GM15510 (cell line): Measurements from ENCODE around the gene GMPPA.
A peak's percentile ranks its signal among the peaks of the same experiment; 100 is the strongest.

ENCODE experiments used
- POLR2A ChIP-seq: IDR thresholded peaks from 3 replicates; pipeline ENCODE4 v1.6.1; 2011; ENCODE audit warnings: borderline replicate concordance; ENCODE audit not compliant: insufficient read length; ENCODE audit errors: extremely low read depth

GMPPA gene

DNA sequence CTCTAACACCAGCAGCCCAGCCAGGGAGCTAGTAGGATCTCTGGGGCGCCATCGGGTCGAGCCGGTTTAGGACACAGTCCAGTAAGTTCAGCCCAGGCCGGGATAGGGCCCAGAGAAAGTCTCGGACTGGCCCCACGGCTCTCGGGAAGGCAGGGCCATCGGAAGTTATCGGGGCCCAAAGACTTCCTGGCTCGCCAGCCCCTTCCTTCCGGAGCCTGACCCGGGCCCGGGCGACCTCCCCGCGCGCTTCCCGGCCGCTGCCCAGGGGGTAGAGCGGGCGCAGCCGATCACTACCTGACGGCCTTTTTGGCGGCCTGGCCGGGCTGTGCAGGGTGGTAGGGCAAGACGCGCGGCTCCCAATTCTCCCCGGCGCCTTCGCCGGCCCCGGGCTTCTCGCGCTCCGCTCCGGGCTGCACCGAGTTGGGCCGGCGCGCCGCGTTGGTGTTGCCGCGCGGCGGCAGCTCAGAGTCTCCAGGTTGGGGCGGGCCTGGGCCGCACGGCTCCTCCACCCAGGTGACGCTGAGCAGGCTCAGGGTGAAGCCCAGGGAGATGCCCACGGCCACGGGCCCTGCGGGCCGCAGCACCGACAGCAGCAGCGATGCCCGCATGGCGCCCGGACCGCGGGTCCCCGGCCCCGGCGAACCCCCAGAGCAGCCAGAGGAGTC is 44.4 kb downstream of the GMPPA start:
- TF ChIP-seq POLR2A: no peak

DNA sequence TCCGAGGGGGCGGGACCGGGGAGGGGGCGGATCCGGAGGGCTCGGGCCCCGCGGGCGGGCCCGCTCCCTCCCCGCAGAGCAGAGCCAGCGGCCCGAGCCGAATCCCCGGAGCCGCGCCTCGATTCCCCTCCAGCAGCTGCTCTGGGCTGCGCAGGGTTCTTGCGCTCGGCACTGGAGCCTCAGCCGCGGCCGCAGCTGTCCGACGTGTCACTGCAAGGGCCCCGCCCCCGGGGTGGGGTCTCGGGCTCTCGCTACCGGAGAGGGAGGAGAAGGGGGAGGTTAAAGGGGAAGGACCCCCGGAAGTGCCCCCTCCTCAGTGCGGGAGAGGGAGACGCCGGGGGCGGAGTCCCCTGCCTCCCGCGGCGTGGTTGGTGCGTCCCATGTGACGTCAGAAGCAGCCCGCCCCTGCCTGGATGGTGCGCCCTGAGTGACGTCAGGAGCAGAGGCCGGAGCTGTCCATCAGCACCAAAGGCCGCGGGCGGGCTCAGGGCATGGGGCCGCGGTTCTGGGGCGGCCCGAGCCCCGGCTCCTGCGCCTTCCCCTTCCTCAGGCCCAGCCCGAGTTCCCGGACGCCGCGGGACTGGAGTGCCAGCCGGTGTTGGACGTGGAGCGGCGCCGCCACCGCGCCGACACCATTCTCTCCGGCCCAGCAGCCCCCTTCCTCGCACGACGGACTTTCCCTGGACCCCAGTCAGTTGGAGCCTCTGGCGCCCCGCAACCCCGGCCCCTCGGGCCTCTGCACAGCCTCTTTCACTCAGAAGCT is 45.1 kb downstream of the GMPPA start, which contains the start of the genes CHPF and TMEM198:
Gene CHPF, minus strand, starts transcription at position 214 of the 763 bp plus-strand sequence. CDS start 271 bp downstream, outside the sequence.
Gene TMEM198, plus strand, starts transcription at position 433 of the 763 bp plus-strand sequence. CDS start 700 bp downstream, outside the sequence.
- peak; percentile 59 for TF ChIP-seq POLR2A

DNA sequence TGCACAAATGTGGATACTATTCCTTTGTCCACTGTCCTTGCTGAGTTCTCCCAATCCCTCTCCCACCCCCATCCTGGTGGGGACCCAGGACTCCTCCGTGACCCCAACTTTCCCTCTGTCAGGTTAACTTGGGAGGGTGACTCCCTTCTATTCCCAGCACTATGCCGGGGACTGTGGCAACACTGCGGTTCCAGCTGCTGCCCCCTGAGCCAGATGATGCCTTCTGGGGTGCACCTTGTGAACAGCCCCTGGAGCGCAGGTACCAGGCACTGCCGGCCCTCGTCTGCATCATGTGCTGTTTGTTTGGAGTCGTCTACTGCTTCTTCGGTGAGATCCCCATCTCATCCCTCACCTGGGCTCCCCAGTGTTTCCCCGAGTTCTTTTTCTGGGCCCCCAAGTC is 45.9 kb downstream of the GMPPA start:
- TF ChIP-seq POLR2A: no peak

DNA sequence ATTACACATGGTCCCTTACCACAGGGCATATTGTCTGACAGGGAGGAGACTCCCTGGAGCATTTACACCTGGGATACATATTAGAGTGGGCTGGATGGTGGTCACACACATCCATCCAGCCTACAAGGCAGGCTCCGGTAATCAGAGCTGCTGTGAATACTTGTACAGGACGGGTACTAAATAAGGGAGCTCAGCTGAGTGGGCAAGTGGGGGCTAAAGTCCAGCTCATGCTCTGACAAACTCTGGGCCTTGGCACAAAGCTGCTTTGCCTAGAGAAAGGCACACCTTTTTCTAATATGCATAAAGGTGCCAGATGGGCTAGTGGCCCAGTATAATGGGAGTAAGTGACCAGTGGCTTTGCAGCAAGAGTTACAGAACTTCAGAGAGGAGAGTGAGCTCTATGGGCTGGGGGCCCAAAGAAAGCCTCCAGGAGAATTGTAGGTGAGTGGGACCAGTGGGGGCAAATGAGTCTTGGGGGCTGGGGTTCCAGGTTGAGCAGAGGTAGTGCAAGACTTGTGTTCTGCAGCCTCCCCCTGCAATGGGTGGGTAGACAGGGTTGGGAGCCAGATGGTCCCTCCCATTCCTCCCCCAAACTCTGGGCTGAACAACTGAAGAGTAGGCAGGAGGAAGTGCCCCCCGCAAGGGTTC is 46.7 kb downstream of the GMPPA start:
- TF ChIP-seq POLR2A: no peak

DNA sequence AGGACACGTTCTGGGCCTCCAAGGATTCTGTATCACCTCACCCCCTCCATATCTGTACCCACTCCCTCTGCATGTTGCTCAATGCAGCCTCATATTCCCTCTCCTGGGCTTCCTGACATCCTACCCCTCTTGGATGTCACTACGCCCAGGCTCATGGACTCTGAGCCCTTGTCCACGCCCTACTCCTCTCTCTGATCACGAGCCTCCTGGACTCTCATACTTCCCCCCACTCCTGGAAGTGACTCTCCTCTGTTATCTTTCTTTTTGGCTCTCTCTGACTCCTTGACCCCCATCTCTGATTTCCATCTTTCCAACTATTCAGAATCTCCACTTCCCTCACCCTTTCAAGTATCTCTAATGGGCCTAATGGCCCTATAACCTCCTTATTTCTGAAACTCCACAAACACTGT is 47.3 kb downstream of the GMPPA start:
- TF ChIP-seq POLR2A: no peak

DNA sequence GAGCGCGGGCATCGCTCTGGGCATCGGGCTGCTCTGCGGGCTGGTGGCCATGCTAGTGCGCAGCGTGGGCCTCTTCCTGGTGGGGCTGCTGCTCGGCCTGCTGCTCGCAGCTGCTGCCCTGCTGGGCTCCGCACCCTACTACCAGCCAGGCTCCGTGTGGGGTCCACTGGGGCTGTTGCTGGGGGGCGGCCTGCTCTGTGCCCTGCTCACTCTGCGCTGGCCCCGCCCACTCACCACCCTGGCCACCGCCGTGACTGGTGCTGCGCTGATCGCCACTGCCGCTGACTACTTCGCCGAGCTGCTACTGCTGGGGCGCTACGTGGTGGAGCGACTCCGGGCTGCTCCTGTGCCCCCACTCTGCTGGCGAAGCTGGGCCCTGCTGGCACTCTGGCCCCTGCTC is 48.9 kb downstream of the GMPPA start:
- no peak for TF ChIP-seq POLR2A

DNA sequence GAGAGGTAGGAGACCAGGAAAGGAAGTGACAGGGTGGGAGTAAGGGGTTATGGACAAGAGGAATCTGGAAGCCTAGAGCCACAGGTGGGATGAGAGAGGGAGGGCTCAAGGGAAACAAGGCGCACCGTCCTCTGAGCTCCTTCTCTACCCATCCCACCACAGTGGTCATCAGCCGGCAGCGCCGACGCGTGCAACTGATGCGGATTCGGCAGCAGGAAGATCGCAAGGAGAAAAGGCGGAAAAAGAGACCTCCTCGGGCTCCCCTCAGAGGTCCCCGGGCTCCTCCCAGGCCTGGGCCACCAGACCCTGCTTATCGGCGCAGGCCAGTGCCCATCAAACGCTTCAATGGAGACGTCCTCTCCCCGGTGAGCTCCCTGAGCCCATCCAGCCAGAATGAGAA is 50.3 kb downstream of the GMPPA start:
- no peak for TF ChIP-seq POLR2A

DNA sequence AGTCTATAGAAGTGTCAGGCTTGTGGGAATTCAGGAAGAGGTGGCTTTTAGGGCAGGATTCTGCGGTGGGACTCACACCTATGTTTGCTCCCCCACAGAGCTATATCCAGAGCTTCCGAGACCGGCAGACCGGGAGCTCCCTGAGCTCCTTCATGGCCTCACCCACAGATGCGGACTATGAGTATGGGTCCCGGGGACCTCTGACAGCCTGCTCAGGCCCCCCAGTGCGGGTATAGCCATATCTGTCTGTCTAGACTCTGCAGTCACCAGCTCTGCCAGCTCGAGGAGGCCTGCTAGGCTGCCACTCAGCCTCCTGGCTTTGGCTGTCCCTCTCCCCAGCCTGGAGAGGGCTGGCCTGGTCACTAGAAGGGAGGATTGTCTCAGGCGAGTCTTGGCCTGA is 50.9 kb downstream of the GMPPA start:
- TF ChIP-seq POLR2A: no peak

DNA sequence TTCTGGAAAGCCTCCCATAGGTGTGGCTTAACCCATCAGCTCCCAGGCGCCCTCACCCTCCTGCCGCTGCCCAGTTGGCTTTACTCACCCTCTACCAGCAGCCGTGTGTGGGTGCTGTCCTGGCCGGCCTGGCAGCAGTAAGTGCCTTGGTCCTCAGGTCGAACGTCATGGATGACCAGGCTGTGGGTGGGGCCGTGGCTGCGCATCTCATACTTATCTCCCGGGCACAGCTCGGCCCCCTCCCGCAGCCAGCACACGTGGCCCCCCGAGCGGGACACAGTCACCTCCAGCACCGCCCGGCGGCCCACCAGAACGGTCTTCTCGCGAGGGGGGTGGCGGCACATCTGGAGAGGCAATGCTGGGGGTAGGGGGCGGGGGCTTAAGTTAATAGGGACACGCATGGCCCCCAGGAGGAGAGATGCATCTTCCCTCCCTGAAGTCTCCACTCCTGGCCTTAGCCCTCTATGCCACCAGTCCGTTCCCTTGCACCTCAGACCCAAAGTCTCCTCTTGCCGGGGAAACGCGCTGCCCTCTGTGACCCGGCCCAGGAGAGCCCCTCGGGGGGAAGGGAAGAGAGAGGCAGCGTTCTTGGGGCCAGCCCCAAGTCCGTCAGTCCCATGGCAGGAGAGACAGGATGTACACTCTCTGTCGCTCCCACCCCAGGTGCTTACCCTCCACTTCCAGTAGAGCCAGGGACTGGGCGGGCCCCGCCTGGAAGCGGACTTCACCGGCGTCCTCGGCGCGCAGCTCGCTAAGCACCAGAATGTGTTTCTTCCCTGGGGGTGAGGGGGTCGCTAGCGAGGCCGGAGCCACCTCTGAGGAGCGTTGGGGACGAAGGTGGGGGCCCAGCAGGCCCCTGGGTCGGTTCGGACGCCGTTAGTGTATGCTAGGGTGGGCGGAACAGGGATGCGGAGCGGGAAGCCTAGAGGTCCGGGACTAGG is 53.0 kb downstream of the GMPPA start:
- no peak for TF ChIP-seq POLR2A

DNA sequence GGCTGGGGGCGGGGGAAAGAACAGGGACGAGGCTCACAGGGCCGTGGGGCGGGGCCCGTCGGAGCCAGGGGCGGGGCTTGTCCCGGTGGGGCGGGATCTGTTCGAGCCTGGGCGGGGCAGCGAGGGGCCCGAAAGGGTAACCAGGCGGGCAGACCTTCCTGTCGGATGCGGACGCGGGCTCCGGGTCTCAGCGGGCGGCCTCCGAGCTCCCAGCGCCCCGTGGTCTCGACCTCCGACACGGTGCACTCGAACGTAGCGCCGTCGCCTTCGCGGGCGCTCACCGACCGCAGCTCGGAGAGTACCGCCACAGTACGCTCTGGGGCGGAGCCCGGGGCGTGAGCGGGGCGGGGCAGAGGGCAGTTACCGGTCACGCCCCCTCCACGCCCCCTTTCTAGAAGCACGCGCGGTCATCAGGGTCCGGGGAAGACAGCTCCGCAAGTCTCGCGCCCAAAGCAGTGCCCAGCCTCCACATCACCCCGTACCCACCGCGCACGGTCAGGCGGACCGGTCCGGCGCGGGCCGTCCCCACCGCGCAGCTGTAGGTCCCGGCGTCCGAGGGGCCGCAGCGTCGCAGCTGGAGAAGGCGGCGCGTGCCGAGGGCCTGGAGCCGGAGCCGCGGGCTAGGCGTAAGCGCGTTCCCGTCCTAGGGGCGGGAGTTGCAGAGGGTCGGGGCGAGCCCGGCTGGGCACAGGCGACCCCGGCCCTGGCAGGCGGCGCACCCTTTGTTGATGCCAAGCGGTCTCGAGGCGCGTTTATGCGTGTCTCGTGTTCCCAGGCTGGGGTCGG is 53.9 kb downstream of the GMPPA start:
- no peak for TF ChIP-seq POLR2A

DNA sequence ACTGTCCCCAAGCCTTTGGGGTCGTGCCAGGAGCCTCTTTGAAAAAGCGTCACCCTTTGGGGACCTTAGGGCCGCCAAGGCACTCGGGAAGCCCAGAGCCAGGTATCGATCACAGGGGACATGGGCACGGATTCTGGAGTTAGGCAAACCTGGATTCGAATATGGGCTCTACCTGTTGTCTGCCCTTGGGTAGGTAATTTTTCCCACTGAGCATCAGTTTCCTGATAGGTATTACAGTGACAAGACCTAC is 54.4 kb downstream of the GMPPA start:
- no peak for TF ChIP-seq POLR2A

DNA sequence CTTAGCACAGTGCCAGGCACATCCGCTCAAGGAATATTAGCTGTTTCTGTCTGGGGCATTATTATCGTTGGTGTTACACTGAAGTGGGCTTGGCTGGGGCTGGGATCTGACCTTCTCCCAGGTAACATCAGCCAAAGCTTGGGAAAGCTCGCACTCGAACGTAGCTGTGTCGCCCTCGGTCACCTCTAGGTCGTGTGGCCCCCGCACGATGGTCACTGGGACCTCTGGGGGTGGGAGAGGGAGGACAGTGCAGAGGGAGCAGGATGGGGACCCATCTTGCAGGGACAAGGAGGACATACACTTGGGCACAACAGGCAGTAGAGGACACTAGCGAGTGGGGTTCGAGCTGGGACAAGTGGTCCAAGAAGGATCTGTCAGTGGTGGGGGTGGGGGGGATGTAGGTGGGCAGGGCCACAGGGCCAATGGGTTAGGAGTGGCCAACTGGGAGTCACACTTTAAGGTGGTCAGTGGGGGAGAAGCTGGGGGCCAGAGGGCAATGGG is 54.8 kb downstream of the GMPPA start:
- no peak for TF ChIP-seq POLR2A

DNA sequence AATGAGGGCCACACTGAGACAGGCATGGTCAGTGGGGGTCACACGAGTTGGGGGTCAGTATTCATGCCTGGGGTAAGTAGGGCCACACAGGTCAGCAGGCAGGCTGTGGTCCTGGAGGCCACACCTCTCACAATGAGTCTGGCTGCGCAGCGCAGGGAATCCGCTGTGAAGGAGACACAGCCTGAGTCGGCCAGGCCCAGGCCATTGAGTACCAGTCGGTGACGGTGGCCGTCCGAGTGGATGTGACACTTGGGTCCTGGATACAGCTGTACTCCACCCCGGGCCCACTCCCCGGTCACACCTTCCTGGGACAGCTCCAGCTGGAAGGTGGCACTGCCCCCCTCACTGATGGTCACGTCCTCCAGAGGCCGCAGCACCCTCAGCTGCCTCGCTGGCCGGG is 55.7 kb downstream of the GMPPA start:
- TF ChIP-seq POLR2A: no peak

DNA sequence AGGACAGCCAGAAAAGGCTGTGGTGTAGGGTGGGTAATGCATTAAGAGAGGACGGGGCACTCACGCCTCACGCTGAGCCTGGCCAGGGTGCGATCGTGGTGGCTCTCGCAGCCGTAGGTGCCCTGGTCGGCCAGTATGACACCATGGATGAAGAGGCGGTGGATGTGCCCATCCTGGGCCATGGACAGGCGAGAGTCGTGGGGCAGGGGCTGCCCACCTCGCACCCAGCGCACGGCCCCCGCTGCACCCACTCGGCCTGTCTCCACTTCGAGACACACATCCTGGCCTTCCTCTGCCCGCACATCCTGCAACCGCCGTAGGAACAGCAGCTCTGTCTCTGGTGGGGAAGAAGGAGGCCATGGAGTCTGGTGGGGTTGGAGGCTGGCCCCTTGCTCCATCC is 57.3 kb downstream of the GMPPA start:
- no peak for TF ChIP-seq POLR2A
